Left ventricle myocardium superior (tissue), 1 donor: ENCODE measurements around the gene HSF4. TPM values are rescaled to one million over a fixed set of nuclear protein-coding genes. Genes with fewer than 3 reads are reported as not detected.
A peak's percentile ranks its signal among the peaks of the same experiment; 100 is the strongest.

Source experiments
- ATAC-seq: fragments of 200-7000 bp; cut with Tn5 transposase; one replicate; pipeline ENCODE4 v1.9.1; 2020; ENCODE audit warnings: mild to moderate bottlenecking, moderate library complexity
- DNase-seq: peaks from one replicate; pipeline ENCODE4 v3.0.0-alpha.2; 2020
- intact Hi-C: fragments of 100-400 bp; cut with micrococcal nuclease; formaldehyde crosslinking; loops from one replicate; pipeline ENCODE4 v1.11.0; 2022
- microRNA-seq: library from miRNA; unstranded; fragments of <30 nt; microRNA quantifications from one replicate; pipeline ENCODE4 v1.2.0, GENCODE V29; 2020; ENCODE audit warnings: borderline number of aligned reads
- total RNA-seq: library from RNA; stranded (reverse); fragmentation: NEBNext Ultra II Directional; extraction: Animal tissue kit (Norgen Biotek cat#: 25700); gene quantifications from one replicate; pipeline ENCODE4 v1.2.1, GENCODE V29; 2021
- donor health status: DM: no; HTN: yes; CAD: no; lungs with severe emphysema.

The HSF4 gene
- total RNA-seq, 1 donor from 2014 or later: 71.0 TPM

- DNase-seq: no peak
- intact Hi-C loops: no loop called here
- no peak for ATAC-seq
Measured at GRCh38 chr16:67208154-67208896, 43.8 kb downstream of the HSF4 start.

- intact Hi-C loops: no loop called here
- DNase-seq: no peak
- no peak for ATAC-seq
Measured at GRCh38 chr16:67209565-67209964, 45.0 kb downstream of the HSF4 start.

GRCh38 chr16:67210069-67210937, 45.8 kb downstream of the HSF4 start:
- ATAC-seq (no peak), DNase-seq (no peak)
- intact Hi-C loops: no loop called here

- DNase-seq (no peak), ATAC-seq (no peak)
- intact Hi-C loops: no loop called here
Measured at GRCh38 chr16:67211674-67212073, 47.1 kb downstream of the HSF4 start.

- ATAC-seq: no peak
- intact Hi-C loops: no loop called here
- DNase-seq: no peak
Measured at GRCh38 chr16:67212766-67213165, 48.2 kb downstream of the HSF4 start.

- intact Hi-C loops: no loop called here
- DNase-seq: no peak
- no peak for ATAC-seq
Measured at GRCh38 chr16:67213197-67214019, 48.9 kb downstream of the HSF4 start.

- DNase-seq: no peak
- no peak for ATAC-seq
- intact Hi-C loops: no loop called here
Measured at GRCh38 chr16:67215706-67216105, 51.2 kb downstream of the HSF4 start.

- peak; percentile 93 for ATAC-seq
- intact Hi-C loops: no loop called here
Measured at GRCh38 chr16:67216612-67217490, 52.3 kb downstream of the HSF4 start.

More at GRCh38 chr16:67216612-67217490, 52.3 kb downstream of the HSF4 start:
- DNase-seq: peak; percentile 72

Small RNAs within 50 kb of the gene (microRNA-seq; reads per million reads assigned to microRNA genes)
- gene MIR328: 186 reads per million, percentile 51 among the genes with 10 or more reads in this experiment

Other genes with a start within 250 kb of the HSF4 start
- gene CDH16, start 245.9 kb upstream of the HSF4 start, total RNA-seq: not detected
- gene RRAD, start 239.2 kb upstream of the HSF4 start, total RNA-seq: 86.7 TPM
- gene CIAO2B, start 230.3 kb upstream of the HSF4 start, total RNA-seq: 114 TPM
- 103 TPM for gene CES2, start 229.2 kb upstream of the HSF4 start, total RNA-seq
- gene CES3, start 203.5 kb upstream of the HSF4 start, total RNA-seq: 1.6 TPM
- 6.7 TPM for gene CES4A, start 176.2 kb upstream of the HSF4 start, total RNA-seq
- gene CBFB, start 135.6 kb upstream of the HSF4 start, total RNA-seq: 24.2 TPM
- gene PHAF1, start 54.8 kb upstream of the HSF4 start, total RNA-seq: 10.7 TPM
- gene B3GNT9, start 13.7 kb upstream of the HSF4 start, total RNA-seq: 7.8 TPM
- gene TRADD, start 4.8 kb upstream of the HSF4 start, total RNA-seq: 7.2 TPM
- gene FBXL8, start 4.8 kb upstream of the HSF4 start, total RNA-seq: 12.0 TPM
- gene NOL3, start 5.8 kb downstream of the HSF4 start, total RNA-seq: 125 TPM
- 12.4 TPM for gene MATCAP1, start 19.2 kb downstream of the HSF4 start, total RNA-seq
- gene EXOC3L1, start 25.4 kb downstream of the HSF4 start, total RNA-seq: 4.1 TPM
- 35.7 TPM for gene E2F4, start 27.4 kb downstream of the HSF4 start, total RNA-seq
- gene ELMO3, start 34.4 kb downstream of the HSF4 start, total RNA-seq: 0.79 TPM
- 11.7 TPM for gene TMEM208, start 62.4 kb downstream of the HSF4 start, total RNA-seq
- 14.5 TPM for gene FHOD1, start 82.7 kb downstream of the HSF4 start, total RNA-seq
- gene SLC9A5, start 84.2 kb downstream of the HSF4 start, total RNA-seq: 1.2 TPM
- 1.5 TPM for gene PLEKHG4, start 114.8 kb downstream of the HSF4 start, total RNA-seq
- not detected for gene KCTD19, start 162.0 kb downstream of the HSF4 start, total RNA-seq
- not detected for gene LRRC36, start 162.1 kb downstream of the HSF4 start, total RNA-seq
- gene TPPP3, start 228.8 kb downstream of the HSF4 start, total RNA-seq: 8.9 TPM